Osteoblast (primary cell): Measurements from ENCODE around the gene FHDC1. TPM values are rescaled to one million over a fixed set of nuclear protein-coding genes. Genes with fewer than 3 reads are reported as not detected.

Experiments used
- DNase-seq: peaks from one replicate; pipeline ENCODE4 v3.0.0; 2011; ENCODE audit warnings: low spot score, mixed read lengths; ENCODE audit not compliant: insufficient read length; ENCODE audit errors: missing footprints
- H2AFZ ChIP-seq: 2 replicates; pipeline ENCODE4 v1.6.0; 2011; ENCODE audit warnings: mild to moderate bottlenecking, low read length
- H3K27ac ChIP-seq: 2 replicates; pipeline ENCODE4 v1.5.1; 2011; ENCODE audit warnings: mild to moderate bottlenecking, low read depth, low read length, moderate library complexity
- H3K27me3 ChIP-seq: 2 replicates; pipeline ENCODE4 v1.6.0; 2012; ENCODE audit warnings: mild to moderate bottlenecking, control low read depth, inconsistent platforms, low read length, moderate library complexity; ENCODE audit not compliant: insufficient read depth
- H3K36me3 ChIP-seq: 2 replicates; pipeline ENCODE4 v1.5.1; 2011; ENCODE audit warnings: mild to moderate bottlenecking, low read length, control low read depth, moderate library complexity; ENCODE audit not compliant: insufficient read depth
- H3K4me1 ChIP-seq: 2 replicates; pipeline ENCODE4 v1.5.1; 2011; ENCODE audit warnings: mild to moderate bottlenecking, low read length, control low read depth, moderate library complexity; ENCODE audit not compliant: insufficient read depth
- H3K4me2 ChIP-seq: 2 replicates; pipeline ENCODE4 v1.6.0; 2011; ENCODE audit warnings: mild to moderate bottlenecking, low read length; ENCODE audit not compliant: insufficient read depth
- H3K4me3 ChIP-seq: fragments of 200-600 bp; sonication (generic); 3 replicates; pipeline ENCODE4 v1.5.1; 2012; ENCODE audit warnings: mild to moderate bottlenecking, low read length, inconsistent platforms; ENCODE audit not compliant: insufficient read depth
- H3K79me2 ChIP-seq: 2 replicates; pipeline ENCODE4 v1.6.0; 2012; ENCODE audit warnings: mild to moderate bottlenecking, low read length, control low read depth, inconsistent platforms; ENCODE audit not compliant: insufficient read depth
- H3K9me3 ChIP-seq: 2 replicates; pipeline ENCODE4 v1.5.1; 2011; ENCODE audit warnings: low read depth, low read length, control low read depth
- H4K20me1 ChIP-seq: 2 replicates; pipeline ENCODE4 v1.6.0; 2012; ENCODE audit warnings: mild to moderate bottlenecking, low read length, control low read depth; ENCODE audit not compliant: insufficient read depth
- total RNA-seq: library from RNA; depleted of rRNA; stranded (reverse); fragments of >200 nt; gene quantifications from 2 replicates; pipeline ENCODE4 v1.2.3, GENCODE V29; 2012
- TF ChIP-seq, protein P1 (sequence below): IDR thresholded peaks from 2 replicates; pipeline ENCODE4 v1.5.1; 2011; ENCODE audit warnings: mild to moderate bottlenecking, low read depth, low read length, moderate library complexity; ENCODE audit errors: extremely low read depth

Gene FHDC1
- total RNA-seq, 1 donor: 0.36 TPM

DNA sequence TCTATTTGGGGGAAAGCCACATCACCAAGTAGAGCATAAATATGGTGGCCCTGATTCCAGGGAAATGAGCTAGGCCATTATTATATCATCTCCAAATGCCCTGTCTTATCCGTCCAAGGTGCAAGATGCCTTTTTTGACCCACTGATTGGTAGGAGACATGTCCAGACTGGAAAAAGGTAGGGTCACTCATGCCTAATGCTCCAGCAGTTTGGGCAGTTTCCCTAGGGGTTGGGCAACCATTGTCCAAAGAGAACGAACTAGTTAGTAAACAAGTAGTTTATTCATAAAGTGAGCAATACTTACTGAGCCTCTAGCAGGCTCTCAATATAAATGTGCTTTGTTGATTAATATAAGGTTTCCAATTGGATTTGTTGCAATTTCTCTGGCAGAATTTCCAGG is 6.2 kb downstream of the FHDC1 start:
- no peaks in the 10 kb centered on the region for H3K79me2 ChIP-seq
- TF ChIP-seq, protein P1, sequence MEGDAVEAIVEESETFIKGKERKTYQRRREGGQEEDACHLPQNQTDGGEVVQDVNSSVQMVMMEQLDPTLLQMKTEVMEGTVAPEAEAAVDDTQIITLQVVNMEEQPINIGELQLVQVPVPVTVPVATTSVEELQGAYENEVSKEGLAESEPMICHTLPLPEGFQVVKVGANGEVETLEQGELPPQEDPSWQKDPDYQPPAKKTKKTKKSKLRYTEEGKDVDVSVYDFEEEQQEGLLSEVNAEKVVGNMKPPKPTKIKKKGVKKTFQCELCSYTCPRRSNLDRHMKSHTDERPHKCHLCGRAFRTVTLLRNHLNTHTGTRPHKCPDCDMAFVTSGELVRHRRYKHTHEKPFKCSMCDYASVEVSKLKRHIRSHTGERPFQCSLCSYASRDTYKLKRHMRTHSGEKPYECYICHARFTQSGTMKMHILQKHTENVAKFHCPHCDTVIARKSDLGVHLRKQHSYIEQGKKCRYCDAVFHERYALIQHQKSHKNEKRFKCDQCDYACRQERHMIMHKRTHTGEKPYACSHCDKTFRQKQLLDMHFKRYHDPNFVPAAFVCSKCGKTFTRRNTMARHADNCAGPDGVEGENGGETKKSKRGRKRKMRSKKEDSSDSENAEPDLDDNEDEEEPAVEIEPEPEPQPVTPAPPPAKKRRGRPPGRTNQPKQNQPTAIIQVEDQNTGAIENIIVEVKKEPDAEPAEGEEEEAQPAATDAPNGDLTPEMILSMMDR: no peak

DNA sequence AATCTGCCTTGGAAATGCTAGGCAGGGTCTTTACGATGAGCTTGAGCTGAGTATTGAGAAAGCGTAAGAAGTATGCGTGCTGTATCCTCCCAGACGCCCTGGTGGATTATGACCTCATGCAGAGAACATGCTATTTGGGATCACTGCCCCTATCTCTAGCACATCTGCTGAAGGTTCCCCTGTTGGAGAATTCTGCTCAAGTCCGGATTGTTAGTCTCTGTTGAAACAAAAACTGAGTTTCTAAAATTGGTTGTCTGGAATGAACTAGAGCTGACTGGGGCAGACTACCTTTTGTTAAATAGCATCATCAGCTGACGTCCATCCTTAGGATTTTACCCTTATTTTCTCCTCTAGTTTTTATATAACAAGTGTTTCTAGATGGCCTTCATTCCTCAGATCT is 7.5 kb downstream of the FHDC1 start:
- peak; percentile 25 for DNase-seq
- Histone ChIP-seq H3K27me3 (peaks cover 39% of the 10 kb centered on the region), H2AFZ (no peak overlapping the region), H3K27ac (no peak overlapping the region), H3K4me2 (no peak overlapping the region), H3K9me3 (no peaks in the 10 kb centered on the region), H3K4me3 (no peak overlapping the region), H3K4me1 (no peaks in the 10 kb centered on the region), H3K36me3 (no peaks in the 10 kb centered on the region), H4K20me1 (no peaks in the 10 kb centered on the region), H3K79me2 (no peaks in the 10 kb centered on the region)
- TF ChIP-seq, protein P1: no peak

More for the DNA sequence above, 6.2 kb downstream of the FHDC1 start:
- Histone ChIP-seq H3K27ac (no peak overlapping the region), H3K4me2 (no peak overlapping the region), H2AFZ (no peak overlapping the region), H4K20me1 (no peaks in the 10 kb centered on the region), H3K4me3 (no peak overlapping the region), H3K4me1 (no peaks in the 10 kb centered on the region), H3K27me3 (peaks cover 41% of the 10 kb centered on the region), H3K9me3 (no peaks in the 10 kb centered on the region), H3K36me3 (no peaks in the 10 kb centered on the region)
- no peak for DNase-seq

DNA sequence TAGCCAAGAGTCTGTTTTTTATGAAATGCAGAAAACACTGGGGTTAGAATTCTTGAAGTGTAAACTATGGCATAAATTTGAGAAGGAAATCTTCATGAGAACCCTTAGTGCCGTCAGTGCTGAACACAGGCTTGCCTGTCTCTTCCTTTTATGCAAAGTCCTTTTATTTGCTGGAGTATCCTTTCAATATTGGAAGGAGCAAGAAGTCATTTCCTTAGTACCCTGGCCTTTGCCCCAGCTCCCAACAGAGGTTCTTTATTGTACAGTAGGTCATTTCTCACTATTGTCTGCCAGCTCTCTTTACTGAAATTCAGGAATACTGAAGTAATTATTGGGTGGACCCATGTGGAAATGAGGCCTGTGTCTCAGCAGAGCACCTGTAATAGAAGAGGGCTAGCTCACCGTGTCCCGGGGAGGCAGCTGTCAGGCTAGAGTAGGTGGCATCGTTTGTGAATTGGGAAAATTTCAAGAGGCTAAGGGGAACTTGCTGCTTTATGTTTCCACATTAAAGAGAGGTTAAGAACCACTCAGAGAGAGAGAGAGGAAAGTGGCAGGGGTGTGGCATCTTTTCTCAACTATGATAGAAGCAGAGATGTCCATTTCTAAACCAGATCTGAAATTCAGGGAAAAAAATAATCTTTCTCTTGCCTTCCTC is 8.7 kb downstream of the FHDC1 start:
- Histone ChIP-seq H4K20me1 (no peaks in the 10 kb centered on the region), H3K4me3 (no peak overlapping the region), H3K36me3 (no peaks in the 10 kb centered on the region), H3K4me1 (no peaks in the 10 kb centered on the region), H3K4me2 (no peak overlapping the region), H3K79me2 (no peaks in the 10 kb centered on the region), H2AFZ (no peak overlapping the region), H3K9me3 (no peaks in the 10 kb centered on the region), H3K27ac (no peak overlapping the region), H3K27me3 (peaks cover 32% of the 10 kb centered on the region)
- DNase-seq: peak; percentile 9
- TF ChIP-seq, protein P1: no peak

- no peaks in the 10 kb centered on the region for H3K9me3 ChIP-seq
- H4K20me1 ChIP-seq: no peaks in the 10 kb centered on the region
- H2AFZ ChIP-seq: no peak overlapping the region
- peaks cover 33% of the 10 kb centered on the region for H3K27me3 ChIP-seq
- TF ChIP-seq, protein P1: no peak
- H3K4me1 ChIP-seq: no peaks in the 10 kb centered on the region
- no peak overlapping the region for H3K4me3 ChIP-seq
- H3K27ac ChIP-seq: no peak overlapping the region
- no peak overlapping the region for H3K4me2 ChIP-seq
- DNase-seq: no peak
- no peaks in the 10 kb centered on the region for H3K79me2 ChIP-seq
- no peaks in the 10 kb centered on the region for H3K36me3 ChIP-seq
These were observed 9.5 kb downstream of the FHDC1 start for GRCh38 chr4:152945639-152946038.
